NK-92 (cell line): ENCODE measurements around the gene COPS3.

Source experiments
- DNase-seq: peaks from one replicate; lab custom pipeline; 2025; ENCODE audit not compliant: unreplicated experiment; lab: John Stamatoyannopoulos, UW

Gene COPS3

DNA sequence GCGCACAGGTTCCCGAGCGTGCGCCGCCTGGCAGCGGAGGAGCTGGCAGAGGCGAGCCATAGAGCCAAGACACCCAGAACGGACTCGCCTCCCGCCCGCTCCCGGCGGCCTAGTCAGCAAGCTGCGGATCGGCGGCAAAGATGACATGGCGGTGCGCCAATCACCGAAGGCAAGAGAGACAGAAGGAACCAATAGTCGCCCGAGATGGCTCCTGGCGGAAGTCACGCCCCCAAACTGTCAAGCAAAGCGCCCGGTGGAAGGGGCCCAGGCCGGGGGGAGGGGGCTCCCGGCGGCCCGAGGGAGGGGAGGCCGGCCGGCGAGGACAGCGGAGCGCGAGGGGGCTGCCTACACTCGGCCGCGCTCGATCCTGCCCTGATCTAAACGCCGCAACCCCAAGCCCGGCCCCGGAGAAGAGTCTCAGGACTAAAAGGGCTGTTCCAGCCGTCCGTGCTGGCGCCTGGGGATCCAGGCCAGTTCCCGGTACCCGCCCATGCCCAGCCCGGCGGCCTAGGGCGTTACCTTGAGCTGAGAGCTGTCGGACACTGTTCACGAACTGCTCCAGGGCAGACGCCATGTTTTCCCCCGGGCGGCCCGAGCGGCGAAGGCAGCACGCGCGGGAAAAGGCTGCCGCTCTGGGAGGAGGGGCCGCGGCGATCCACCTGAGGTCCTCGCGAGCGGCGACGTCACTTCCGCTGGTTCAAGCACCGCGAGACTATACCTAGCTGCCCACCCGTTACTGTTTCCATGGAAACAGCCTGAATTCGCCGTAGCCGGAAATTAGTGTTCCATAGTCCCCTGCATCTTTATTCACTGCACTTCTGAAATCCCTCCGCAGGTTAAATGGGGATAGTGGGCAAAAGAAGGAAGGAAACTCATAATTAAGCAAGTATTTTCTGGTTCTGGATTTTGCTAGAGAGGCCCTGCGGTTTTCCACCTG, at the start of gene COPS3:
Gene COPS3 (minus strand): TSS at position 634 of the 937 bp plus-strand sequence. CDS start 60 bp downstream, at position 574.
- peak; percentile 74 for DNase-seq

DNA sequence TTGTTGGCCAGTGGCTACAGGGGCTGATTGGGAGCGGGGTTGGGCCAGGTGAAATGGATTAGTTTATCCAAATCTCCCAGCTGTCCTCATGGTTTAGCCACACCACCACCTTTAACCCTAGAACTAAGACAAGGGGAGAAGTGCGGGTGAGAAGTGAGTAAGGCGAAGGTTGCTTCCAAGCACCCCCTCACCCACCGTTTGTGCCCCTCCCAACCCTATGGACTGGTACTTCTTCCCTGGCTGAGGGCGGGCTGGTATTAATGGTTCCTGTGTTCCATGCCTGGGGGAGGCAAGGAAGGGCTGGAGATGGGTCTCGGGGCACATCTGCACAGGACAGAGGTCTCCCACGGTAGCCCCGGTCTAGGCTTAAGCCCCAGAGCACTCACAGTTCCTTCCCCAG, 47.2 kb upstream of the COPS3 start:
- no peak for DNase-seq

DNA sequence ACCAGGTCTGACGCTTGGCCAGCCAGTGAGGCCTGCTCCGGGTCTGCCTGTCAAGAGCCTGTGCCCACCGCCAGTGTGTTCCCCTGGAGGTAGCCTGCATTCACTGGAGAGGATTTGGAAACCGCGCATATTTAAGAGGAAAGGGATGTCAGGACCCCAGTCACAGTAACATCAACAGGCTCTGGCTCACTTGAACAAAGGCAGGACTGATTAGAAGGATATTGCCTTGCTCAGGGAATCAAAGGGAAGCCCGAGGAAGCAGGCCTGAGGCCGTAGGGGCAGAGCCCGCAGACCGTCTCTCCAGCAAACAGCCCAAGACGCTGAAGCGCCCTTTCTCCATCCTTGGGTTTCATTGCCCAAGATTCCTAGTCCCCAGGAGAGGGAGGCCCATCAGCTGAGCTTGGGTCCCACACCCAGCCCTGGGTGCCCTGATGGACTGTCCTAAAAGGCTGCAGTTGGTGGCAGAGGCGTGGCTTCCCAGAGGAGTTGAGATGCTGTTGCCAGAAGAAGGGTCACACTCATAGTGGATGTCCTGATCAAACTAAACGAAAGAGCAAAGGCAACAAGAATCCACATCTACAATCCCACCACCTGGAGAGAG, 45.3 kb upstream of the COPS3 start:
- no peak for DNase-seq

DNA sequence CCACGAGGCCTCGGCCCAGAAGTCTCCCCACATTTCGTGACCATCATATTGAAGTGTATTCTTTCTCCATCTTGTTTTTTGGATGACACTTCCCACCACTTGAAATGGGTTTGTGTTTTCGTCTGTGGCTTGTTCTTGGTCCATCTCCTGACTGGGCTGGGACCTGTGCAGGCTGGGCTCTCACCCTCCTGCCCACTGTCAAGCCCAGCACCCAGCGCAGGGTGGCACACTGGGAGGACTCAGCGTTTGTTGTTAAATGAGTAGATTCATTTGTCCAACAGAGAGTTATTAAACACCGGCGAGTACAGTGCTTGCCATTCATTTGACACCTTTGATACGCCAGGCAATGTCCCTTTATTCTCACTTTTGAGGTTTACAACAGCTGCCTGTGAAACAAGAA, 44.8 kb upstream of the COPS3 start:
- DNase-seq, result no peak

DNA sequence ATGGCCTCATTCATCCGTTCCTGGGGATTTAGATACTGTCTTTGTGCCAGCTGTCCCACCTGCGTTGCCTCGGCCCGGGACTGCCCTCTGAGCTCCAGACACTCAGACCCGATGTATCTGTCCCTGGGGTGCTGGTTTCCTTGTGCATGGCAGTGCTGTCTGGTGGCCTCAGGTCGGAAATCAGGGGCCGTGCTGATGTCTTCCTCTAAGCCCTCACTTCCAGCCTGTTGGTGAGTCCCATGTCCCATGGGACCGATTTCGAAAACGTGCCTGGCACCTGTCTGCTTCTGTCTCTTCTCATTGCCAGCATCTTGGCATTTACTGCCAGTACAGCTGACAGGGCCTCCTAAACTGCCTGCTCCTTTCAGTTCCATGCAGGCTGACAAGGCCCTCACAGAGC, 44.2 kb upstream of the COPS3 start:
- no peak for DNase-seq

DNA sequence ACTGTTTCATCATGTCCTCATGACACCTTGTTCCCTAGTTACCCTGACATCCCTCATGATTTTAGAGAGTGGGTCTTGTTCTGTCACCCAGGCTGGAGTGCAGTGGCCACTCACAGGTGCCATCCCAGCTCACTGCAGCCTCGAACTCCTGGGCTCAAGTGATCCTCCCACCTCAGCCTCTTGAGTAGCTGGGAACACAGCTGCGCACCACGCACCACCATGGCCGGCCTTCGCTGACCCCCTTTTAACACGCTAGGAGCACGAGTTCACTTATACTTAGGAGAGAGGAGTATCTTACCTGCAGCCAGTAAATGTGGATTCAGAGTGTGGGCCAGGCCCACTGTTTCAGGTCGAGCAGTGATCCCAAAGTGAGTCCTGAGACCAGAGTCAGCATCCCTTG, 43.6 kb upstream of the COPS3 start:
- no peak for DNase-seq

DNA sequence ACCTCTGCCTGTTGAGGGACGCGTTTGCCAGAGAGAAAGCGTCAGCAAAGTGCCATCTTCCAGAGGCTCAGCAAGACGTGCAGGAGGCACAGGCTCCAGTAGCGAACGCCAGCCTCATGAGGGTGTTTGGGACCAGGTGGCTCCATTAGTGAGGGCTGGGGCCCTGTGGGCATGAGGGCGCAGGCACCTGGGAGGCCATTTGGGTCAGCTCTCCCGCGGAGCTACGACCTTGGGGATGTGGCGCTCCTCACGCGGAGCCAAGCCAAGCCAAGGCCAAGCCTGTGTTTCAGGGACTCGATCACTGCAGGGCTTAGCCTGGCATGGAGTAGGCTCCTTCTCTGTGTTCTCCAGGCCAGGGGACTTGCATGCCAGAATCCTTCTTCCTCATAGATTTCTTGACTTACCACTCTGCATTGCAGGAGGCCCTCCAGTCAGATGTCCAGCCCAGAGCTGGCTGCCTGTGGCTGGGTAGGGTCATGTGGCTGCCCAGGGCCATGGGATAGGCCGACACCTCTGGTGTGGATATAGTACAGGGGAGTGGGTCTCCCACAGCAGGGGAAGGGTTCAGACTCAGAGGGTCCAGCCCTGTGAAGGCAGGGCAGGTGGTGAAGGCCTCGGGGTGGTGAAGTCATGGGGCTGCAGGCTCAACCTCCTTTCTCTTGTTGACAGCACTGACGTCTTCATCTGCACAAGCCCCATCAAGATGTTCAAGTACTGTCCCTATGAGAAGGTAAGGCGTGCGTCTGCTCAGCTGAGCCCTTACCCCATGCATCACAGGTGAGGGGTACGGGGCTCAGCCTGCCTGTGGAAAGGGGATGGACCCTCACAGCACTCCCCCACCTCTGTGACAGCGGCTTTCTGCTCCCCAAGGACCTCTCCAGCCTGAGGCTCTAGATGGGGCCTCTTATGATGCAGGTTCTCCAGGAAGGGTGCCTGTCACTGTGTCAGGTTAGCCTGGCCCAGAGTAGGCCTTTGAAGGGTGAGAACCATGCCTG, 41.8 kb upstream of the COPS3 start:
- no peak for DNase-seq

DNA sequence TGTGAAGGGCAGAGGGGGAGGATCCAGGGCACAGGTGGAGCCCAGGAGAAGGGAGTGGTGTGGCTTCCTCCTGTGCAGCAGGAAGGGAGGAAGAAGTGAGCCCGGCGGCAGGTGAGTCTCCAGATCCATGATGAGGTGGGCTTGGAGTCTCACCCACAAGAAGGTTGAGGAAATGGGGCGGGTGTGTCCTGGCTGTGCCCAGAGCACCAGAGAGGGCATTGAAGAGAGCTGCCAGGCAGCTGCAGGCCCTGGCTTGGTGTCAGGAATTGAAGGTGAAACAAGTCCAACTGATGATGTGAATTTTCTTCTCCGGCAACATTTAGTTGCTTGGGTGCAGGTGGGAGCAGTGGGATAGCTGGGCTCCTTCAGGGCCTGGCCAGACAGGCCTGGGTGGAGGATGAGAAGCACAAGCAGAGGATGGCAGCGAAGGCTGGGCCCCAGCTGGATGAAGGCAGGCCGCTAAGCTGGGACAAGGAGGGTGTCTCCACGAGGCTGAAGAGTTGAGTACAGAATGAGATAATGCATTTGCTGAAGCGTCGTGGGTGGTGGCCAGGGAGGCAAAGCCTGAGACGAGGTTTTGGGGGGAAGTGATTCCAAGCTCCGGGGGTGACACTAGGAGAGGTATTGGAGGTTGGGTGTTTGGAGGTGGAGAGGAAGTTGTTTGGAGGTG, 40.4 kb upstream of the COPS3 start:
- DNase-seq, result no peak

DNA sequence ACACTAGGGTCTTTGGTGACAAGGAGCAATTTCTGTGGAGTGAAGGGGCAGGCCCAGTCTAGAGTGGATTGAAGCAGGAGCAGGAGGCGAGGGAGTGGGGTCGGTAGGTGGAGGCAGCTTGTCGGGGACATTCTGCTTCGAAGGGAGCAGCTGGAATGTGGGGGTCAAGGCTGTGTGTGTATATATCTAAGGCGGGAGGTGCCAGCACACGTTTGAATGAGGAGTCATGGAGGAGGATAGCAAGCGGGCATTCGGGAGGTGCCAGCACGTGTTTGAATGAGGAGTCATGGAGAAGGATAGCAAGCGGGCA, 39.8 kb upstream of the COPS3 start:
- no peak for DNase-seq

DNA sequence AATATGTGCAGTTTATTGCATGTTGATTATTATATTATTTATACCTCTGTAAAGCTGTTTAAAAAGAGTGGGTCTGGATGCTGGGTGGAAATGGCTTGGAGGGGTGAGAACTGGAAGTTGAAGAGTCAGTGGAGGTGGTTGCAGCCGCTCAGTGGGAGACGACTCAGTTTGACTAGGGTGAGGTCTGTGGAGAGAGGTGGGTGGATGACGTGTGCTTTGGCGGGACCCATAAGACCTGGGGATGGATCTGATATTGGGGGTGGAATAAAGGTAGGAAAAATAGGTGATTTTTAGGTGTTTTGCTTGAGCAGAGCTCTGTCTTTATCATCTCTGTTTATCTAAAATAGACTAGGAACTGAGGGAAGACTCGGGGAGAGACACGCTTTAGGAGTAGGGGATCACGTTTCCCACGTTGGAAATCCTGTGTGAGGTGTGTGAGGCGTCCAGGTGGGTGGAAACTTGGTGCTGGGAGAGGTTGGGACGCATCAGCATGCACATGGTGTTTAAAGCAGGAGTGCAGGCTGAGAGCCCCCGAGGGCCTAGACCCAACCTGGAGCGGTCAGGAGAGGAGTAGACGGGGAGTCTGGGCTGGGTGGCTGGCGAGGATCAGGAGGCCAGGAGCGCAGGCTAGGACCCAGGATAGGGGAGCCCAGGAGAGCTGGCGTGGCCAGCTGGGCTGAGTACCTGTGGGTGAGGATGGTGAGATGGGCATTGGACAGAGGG, 39.3 kb upstream of the COPS3 start:
- no peak for DNase-seq

DNA sequence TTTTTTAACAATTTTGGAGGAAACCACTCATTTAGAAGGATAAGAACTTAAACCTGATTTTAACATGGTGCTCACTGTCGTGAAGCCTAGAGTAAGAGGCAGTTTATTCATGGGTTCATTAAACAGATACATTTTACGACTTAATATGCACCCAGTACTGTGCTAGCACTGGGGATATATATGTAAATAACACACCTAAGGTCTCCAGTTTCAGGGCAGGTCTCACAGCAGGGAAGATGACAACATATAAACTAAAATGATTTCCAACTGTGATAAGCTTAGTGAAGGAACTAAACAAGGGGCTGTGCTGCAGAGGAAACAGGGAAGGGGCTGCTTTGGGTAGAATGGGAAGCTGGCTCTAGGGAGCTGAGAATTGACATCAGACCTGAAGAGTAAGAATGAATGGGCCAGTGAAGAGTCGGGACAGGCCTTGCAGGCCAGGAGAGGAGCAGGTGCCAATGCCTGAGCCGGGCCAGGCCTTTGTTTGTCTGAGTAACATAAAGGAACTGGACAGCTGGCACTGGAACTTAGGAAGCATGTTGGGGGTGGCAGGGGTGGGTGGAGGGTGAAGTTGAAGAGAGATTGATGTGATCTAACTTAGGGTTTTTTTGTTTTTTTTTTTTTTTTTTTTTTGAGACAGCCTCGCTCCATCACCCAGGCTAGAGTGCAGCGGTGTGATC, 34.2 kb upstream of the COPS3 start:
- DNase-seq, result no peak

DNA sequence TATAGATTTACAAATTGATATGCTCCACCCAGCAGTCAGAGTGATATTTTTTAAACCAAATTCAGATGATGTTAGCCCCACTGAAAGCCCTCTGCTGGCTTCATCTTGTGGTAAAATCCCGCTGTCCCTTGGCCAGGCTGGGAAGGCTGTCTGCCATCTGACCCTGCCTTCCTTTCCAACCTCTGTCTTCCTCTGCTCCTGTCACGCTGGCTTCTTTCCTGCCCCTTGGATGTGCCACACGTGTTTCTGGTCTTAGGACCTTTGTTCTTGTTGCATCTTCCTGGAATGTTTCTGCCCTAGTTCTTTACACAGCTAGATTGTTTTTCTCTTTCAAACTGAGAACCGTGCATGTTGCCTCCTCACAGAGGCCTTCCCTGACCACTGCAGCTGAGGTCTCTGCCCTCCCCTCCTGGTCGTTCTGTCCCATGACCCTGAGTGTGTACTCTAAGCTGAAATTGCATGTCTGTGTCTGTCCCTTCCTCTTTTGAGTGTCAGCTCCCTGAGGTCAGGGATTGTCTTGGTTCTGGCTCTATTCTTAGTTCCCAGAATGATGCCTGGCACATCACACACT, 33.5 kb upstream of the COPS3 start:
- no peak for DNase-seq

DNA sequence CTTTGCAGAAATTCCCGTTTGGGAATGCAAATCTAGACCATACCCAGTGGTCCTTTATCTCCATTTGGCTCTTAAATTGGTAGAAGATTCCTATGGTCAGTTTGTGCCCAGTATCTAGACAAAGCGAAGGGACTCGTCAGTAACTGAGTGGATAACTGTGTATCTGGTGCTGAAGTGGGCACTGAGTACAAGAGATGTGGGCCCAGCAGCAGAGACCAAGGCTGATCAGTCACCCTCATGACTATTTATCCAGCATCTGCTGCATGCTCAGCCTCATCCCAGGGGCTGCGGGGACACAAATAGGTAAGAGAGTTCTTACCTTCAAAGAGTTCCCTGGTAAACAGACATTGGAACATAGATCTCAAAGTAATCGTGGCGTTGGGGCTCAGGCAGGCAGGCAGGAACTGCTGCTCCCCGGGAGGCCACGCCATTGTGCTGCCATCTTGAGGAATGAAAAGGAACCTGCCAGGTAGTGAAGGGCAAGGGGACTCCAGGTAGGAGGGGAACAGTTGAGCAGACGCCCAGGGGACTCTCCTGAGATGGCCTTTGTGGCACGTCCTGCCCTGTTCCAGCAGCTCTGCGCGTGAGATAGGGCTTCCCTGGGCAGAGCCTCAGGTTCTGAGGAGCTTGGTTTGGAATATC, 32.4 kb upstream of the COPS3 start:
- DNase-seq, result no peak

DNA sequence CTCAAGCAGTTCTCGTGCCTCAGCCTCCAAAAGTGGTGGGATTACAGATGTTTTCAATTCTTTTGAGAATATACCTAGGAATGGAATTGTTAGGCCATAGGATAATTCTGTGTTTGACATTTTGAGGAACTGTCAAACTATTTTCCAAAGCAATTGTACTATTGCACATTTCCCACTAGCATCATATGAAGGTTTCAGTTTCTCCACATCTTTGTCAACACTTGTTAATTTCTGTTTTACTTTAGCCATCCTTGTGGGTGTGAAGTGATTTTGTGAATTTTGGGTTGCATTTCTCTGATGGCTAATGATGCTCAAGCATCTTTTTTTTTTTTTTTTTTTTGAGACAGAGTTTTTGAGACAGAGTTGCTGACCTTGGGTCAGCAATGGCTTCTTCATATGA, 28.3 kb upstream of the COPS3 start:
- DNase-seq, result no peak

DNA sequence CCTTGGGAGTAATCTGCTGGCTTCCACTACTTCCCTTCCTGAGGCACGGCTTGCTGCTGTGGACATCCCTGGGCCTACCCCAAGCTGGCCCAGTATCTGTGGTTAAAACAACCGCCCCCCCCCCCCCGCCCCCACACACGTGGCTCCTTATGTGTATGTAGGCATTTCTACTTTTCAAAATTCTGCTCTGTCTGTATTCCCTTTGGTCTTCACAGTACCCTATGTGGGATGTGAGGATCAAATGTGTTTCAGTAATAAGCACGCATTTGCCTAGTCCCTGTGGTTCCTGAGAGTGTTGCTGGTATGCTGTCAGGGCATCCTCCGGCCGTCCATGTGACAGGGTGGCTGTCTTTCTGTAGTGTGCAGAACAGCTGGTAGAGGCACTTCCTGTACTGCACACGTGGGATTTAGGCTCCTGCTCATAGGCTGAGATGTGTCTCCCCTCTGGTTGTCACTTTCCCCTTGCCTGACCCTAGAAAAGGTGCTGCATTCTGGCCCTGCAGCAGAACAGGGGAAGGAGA, 24.3 kb upstream of the COPS3 start:
- DNase-seq, result no peak

DNA sequence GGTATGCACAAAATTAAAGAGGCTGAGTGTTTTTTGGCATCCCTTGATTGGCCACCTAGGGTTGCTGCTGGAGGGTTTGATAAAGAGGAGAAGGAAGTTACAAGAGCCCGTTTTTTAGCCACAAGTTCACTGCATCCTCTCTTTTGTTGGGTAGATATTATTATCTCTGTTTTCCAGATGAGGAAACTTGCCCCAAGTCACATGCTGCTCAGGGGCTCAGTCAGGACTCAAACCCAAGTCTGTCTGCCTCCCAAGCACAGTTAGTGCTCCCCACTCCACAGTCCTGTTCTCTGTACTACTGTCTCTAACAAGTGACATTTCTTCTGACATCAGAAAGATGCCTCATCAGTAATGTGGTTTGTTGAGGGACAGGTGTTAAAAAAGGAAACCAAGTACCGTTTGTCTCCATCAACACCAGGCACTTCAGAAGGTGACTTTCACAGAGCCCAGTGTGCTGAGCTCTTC, 23.5 kb upstream of the COPS3 start:
- no peak for DNase-seq

DNA sequence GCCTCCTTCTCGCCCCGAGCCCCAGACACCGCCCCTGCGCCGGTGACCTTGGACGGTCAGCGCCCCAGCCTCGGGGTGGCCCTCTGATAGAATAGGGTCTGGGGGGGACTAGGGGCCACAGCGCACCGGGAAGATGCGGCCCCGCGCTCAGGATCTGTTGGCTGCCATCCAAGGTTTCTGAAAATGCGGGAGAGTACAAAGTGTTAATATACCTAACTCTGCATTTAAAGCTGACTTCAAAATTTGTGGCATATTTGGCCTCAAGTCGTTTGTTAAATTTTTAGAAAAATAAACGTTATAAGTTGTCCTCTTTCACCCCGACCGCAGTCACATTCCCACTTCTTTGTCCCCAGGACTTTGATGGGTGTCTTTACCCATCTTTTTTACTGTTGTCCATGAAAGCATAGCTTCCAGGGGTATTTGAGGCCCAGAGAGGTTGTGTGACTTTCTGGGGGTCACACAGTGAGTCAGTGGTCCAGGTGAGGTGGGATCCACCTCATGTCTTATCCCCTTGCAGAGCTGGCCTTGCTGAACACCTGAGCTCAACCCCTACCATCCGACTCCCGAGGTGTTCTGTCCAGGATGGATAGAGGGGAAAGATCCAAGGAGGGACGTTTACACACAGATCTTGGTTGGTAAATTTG, 22.9 kb upstream of the COPS3 start:
- no peak for DNase-seq
